IMR-90 (cell line): Measurements from ENCODE around the gene GLRA2. TPM values are rescaled to one million over a fixed set of nuclear protein-coding genes. Genes with fewer than 3 reads are reported as not detected.

ENCODE experiments used
- ATAC-seq: fragments of 200-7000 bp; cut with Tn5 transposase; 2 replicates; pipeline ENCODE4 v1.9.1; 2020; ENCODE audit warnings: low read depth, mild to moderate bottlenecking, moderate library complexity
- BruUV-seq: library from RNA; stranded (reverse); fragments of 400-500 nt; replicated peaks from 2 replicates; lab custom pipeline; 2021; lab: Mats Ljungman, UMichigan
- CTCF ChIA-PET: fragments of 300-600 bp; formaldehyde crosslinking; extraction: SDS; loops from one replicate; lab custom pipeline; 2021; ENCODE audit warnings: antibody characterized with exemption; lab: Yijun Ruan, JAX
- POLR2A ChIA-PET: fragments of 300-600 bp; sonication (Branson Sonifier 250); formaldehyde crosslinking; loops from one replicate; lab custom pipeline; 2022; ENCODE audit warnings: antibody characterized with exemption; ENCODE audit not compliant: unreplicated experiment; lab: Charles Lee
- DNase-seq: peaks from one replicate; pipeline ENCODE4 v3.0.0; 2013
- H2AFZ ChIP-seq: replicated peaks from 2 replicates; pipeline ENCODE3; 2013; ENCODE audit warnings: low read length, mild to moderate bottlenecking; ENCODE audit not compliant: poor library complexity
- H2AK5ac ChIP-seq: 2 replicates; pipeline ENCODE4 v1.6.1; 2013; ENCODE audit warnings: low read depth, low read length, inconsistent platforms
- H2AK9ac ChIP-seq: replicated peaks from 2 replicates; pipeline ENCODE3; 2013; ENCODE audit warnings: mild to moderate bottlenecking, low read depth, low read length, moderate library complexity; ENCODE audit not compliant: poor library complexity
- H2BK120ac ChIP-seq: 2 replicates; pipeline ENCODE4 v1.6.1; 2013; ENCODE audit warnings: low read depth, low read length, inconsistent platforms
- H2BK15ac ChIP-seq: 3 replicates; pipeline ENCODE4 v1.6.1; 2013; ENCODE audit warnings: low read depth, low read length, inconsistent platforms
- H2BK20ac ChIP-seq: 2 replicates; pipeline ENCODE4 v1.6.1; 2013; ENCODE audit warnings: low read depth, mild to moderate bottlenecking, inconsistent platforms, low read length, moderate library complexity
- H2BK5ac ChIP-seq: 2 replicates; pipeline ENCODE4 v1.6.1; 2013; ENCODE audit warnings: mild to moderate bottlenecking, low read depth, low read length, inconsistent platforms; ENCODE audit not compliant: poor library complexity, severe bottlenecking
- H3K14ac ChIP-seq: replicated peaks from 2 replicates; pipeline ENCODE4 v1.6.1; 2013; ENCODE audit warnings: low read depth, low read length, inconsistent platforms
- H3K18ac ChIP-seq: 2 replicates; pipeline ENCODE4 v1.6.1; 2013; ENCODE audit warnings: low read depth, low read length, control low read depth
- H3K23ac ChIP-seq: 2 replicates; pipeline ENCODE4 v1.6.1; 2013; ENCODE audit warnings: low read depth, low read length, inconsistent platforms
- H3K27ac ChIP-seq: 2 replicates; pipeline ENCODE4 v1.5.1; 2013; ENCODE audit warnings: mild to moderate bottlenecking, control low read depth, low read length; ENCODE audit not compliant: insufficient read depth
- H3K27me3 ChIP-seq: 2 replicates; pipeline ENCODE4 v1.6.1; 2013; ENCODE audit warnings: low read length; ENCODE audit not compliant: control insufficient read depth, insufficient read depth
- H3K36me3 ChIP-seq: 2 replicates; pipeline ENCODE4 v1.6.1; 2013; ENCODE audit warnings: low read length, mixed read lengths; ENCODE audit not compliant: control insufficient read depth, insufficient read depth
- H3K4ac ChIP-seq: 2 replicates; pipeline ENCODE4 v1.6.1; 2013; ENCODE audit warnings: low read depth, low read length, inconsistent platforms
- H3K4me1 ChIP-seq: 2 replicates; pipeline ENCODE4 v1.6.1; 2013; ENCODE audit warnings: low read length, mixed read lengths; ENCODE audit not compliant: control insufficient read depth, insufficient read depth
- H3K4me2 ChIP-seq: 2 replicates; pipeline ENCODE4 v1.6.1; 2013; ENCODE audit warnings: low read depth, mild to moderate bottlenecking, control low read depth, low read length, moderate library complexity
- H3K4me3 ChIP-seq: 2 replicates; pipeline ENCODE4 v1.5.1; 2013; ENCODE audit warnings: low read depth, mild to moderate bottlenecking, control low read depth, low read length, moderate library complexity; ENCODE audit not compliant: insufficient read depth
- H3K56ac ChIP-seq: 2 replicates; pipeline ENCODE4 v1.6.1; 2013; ENCODE audit warnings: low read length, inconsistent platforms; ENCODE audit not compliant: insufficient read depth; ENCODE audit errors: extremely low read depth
- H3K79me1 ChIP-seq, 2 experiments: 2 replicates each; pipeline ENCODE4 v1.6.1; 2013; ENCODE audit warnings: low read length in 2 of 2, inconsistent platforms in 1 of 2, low read depth in 1 of 2
- H3K9ac ChIP-seq: 2 replicates; pipeline ENCODE4 v1.6.1; 2013; ENCODE audit warnings: low read depth, low read length, control low read depth
- H3K9me1 ChIP-seq: 2 replicates; pipeline ENCODE4 v1.6.1; 2013; ENCODE audit warnings: low read length, inconsistent platforms; ENCODE audit not compliant: insufficient read depth
- H3K9me3 ChIP-seq: 2 replicates; pipeline ENCODE4 v1.6.1; 2013; ENCODE audit warnings: low read length; ENCODE audit not compliant: control insufficient read depth, insufficient read depth
- H4K20me1 ChIP-seq: 2 replicates; pipeline ENCODE4 v1.6.1; 2013; ENCODE audit warnings: low read length, inconsistent platforms; ENCODE audit not compliant: insufficient read depth
- H4K5ac ChIP-seq: 2 replicates; pipeline ENCODE4 v1.6.1; 2013; ENCODE audit warnings: mild to moderate bottlenecking, low read depth, low read length, control low read depth
- H4K8ac ChIP-seq, 2 experiments: 2 replicates each; pipeline ENCODE4 v1.6.1; 2013; ENCODE audit warnings: low read depth in 2 of 2, low read length in 2 of 2, control low read depth in 1 of 2, inconsistent platforms in 1 of 2
- H4K91ac ChIP-seq: 2 replicates; pipeline ENCODE4 v1.6.1; 2013; ENCODE audit warnings: low read depth, low read length, inconsistent platforms; ENCODE audit not compliant: insufficient read depth
- BHLHE40 ChIP-seq: fragments of 150-350 bp; IDR thresholded peaks from 2 replicates; pipeline ENCODE4 v1.6.1; 2016; ENCODE audit warnings: mild to moderate bottlenecking, low read depth, low read length
- CEBPB ChIP-seq: IDR thresholded peaks from 2 replicates; pipeline ENCODE4 v1.6.1; 2012; ENCODE audit warnings: low read depth, low read length, improper control_type of control experiment
- CHD1 ChIP-seq: IDR thresholded peaks from 2 replicates; pipeline ENCODE4 v1.6.1; 2012; ENCODE audit warnings: low read depth, low read length, improper control_type of control experiment
- MAFK ChIP-seq: IDR thresholded peaks from 2 replicates; pipeline ENCODE4 v1.6.1; 2012; ENCODE audit warnings: low read depth, low read length, improper control_type of control experiment
- MAZ ChIP-seq: IDR thresholded peaks from 2 replicates; pipeline ENCODE4 v1.6.1; 2012; ENCODE audit warnings: low read depth, mild to moderate bottlenecking, low read length, improper control_type of control experiment, moderate library complexity, borderline replicate concordance
- POLR2A ChIP-seq: IDR thresholded peaks from 2 replicates; pipeline ENCODE4 v1.6.1; 2012; ENCODE audit warnings: mild to moderate bottlenecking, low read depth, low read length
- RFX5 ChIP-seq: IDR thresholded peaks from 2 replicates; pipeline ENCODE4 v1.8.0; 2012; ENCODE audit warnings: low read depth, mild to moderate bottlenecking, low read length, moderate library complexity
- WGBS, 2 experiments: methylation state at CpG; one replicate each; pipeline versions ENCODE4 v1.1.5 to v1.1.7; 2013; ENCODE audit warnings: missing lambda C conversion rate in 2 of 2; ENCODE audit not compliant: insufficient read length in 1 of 2; ENCODE audit errors: extremely low coverage in 2 of 2; 5-methylcytosine and 5-hydroxymethylcytosine counted together
- dilution Hi-C: fragments of 300-500 bp; cut with HindIII; formaldehyde crosslinking; loops from one replicate; pipeline ENCODE4 v1.14.3; 2018; ENCODE audit warnings: low sequenced_read_pairs; ENCODE audit not compliant: unreplicated experiment
- in situ Hi-C: fragments of 300-500 bp; cut with MboI; formaldehyde crosslinking; loops from 3 replicates; pipeline ENCODE4 v1.14.3; 2019; ENCODE audit warnings: low sequenced_read_pairs, inconsistent platforms, mixed read lengths
- intact Hi-C: fragments of 100-400 bp; cut with micrococcal nuclease; formaldehyde crosslinking; loops from 2 replicates; pipeline ENCODE4 v1.10.0; 2022
- polyA plus RNA-seq, 3 experiments: library from polyadenylated mRNA; depleted of rRNA; stranded (reverse); fragments of >200 nt; gene quantifications; 2 replicates each; pipeline ENCODE4 v1.2.3, GENCODE V29; 2012; ENCODE audit warnings: low replicate concordance in 1 of 3
- total RNA-seq: library from RNA; depleted of rRNA; stranded (reverse); fragments of >200 nt; gene quantifications from 2 replicates; pipeline ENCODE4 v1.2.3, GENCODE V29; 2012
- TF ChIP-seq, protein P1 (sequence below): conservative IDR thresholded peaks from 2 replicates; pipeline ENCODE4 v1.5.1; 2012; ENCODE audit warnings: mild to moderate bottlenecking, low read depth, low read length, improper control_type of control experiment

The GLRA2 gene
- total and polyA plus RNA-seq, 2 of the 4 experiments (the other 2 are of a cell fraction): not detected

- DNase-seq (no peak), ATAC-seq (no peak)
- H3K9me3 ChIP-seq: no peaks in the 10 kb centered on the region
- no peak overlapping the region for H3K23ac ChIP-seq
- no peak overlapping the region for H3K4ac ChIP-seq
- H4K5ac ChIP-seq: no peak overlapping the region
- H3K36me3 ChIP-seq: no peaks in the 10 kb centered on the region
- H3K79me1 ChIP-seq: no peaks in the 10 kb centered on the region
- POLR2A ChIA-PET: no interaction called here
- H2BK5ac ChIP-seq: no peak overlapping the region
- no TSS peak for BruUV-seq
- H2AK5ac ChIP-seq: no peak overlapping the region
- no peak overlapping the region for H2AFZ ChIP-seq
- no peak overlapping the region for H3K56ac ChIP-seq
- in situ Hi-C loops: no loop called here
- TF ChIP-seq POLR2A: no peak
- no peak for TF ChIP-seq MAFK
- no peak for TF ChIP-seq CHD1
- TF ChIP-seq MAZ: no peak
- no peak for TF ChIP-seq CEBPB
- TF ChIP-seq BHLHE40: no peak
- no peak for TF ChIP-seq RFX5
- TF ChIP-seq, protein P1, sequence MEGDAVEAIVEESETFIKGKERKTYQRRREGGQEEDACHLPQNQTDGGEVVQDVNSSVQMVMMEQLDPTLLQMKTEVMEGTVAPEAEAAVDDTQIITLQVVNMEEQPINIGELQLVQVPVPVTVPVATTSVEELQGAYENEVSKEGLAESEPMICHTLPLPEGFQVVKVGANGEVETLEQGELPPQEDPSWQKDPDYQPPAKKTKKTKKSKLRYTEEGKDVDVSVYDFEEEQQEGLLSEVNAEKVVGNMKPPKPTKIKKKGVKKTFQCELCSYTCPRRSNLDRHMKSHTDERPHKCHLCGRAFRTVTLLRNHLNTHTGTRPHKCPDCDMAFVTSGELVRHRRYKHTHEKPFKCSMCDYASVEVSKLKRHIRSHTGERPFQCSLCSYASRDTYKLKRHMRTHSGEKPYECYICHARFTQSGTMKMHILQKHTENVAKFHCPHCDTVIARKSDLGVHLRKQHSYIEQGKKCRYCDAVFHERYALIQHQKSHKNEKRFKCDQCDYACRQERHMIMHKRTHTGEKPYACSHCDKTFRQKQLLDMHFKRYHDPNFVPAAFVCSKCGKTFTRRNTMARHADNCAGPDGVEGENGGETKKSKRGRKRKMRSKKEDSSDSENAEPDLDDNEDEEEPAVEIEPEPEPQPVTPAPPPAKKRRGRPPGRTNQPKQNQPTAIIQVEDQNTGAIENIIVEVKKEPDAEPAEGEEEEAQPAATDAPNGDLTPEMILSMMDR: no peak
- no peak overlapping the region for H3K18ac ChIP-seq
- H3K27me3 ChIP-seq: no peaks in the 10 kb centered on the region
- no peak overlapping the region for H4K91ac ChIP-seq
- H2BK20ac ChIP-seq: no peak overlapping the region
- H4K8ac ChIP-seq: no peak overlapping the region
- WGBS, 2 experiments: no CpG with 5 or more reads among the region's 3 CpGs
- intact Hi-C loops: no loop called here
- no peak overlapping the region for H2BK15ac ChIP-seq
- H3K4me3 ChIP-seq: no peak overlapping the region
- no peak overlapping the region for H3K27ac ChIP-seq
- no peaks in the 10 kb centered on the region for H3K4me1 ChIP-seq
- no peak overlapping the region for H2BK120ac ChIP-seq
- no peak overlapping the region for H3K9ac ChIP-seq
- dilution Hi-C loops: no loop called here
- H3K14ac ChIP-seq: no peak overlapping the region
- H4K20me1 ChIP-seq: no peaks in the 10 kb centered on the region
- no peaks in the 10 kb centered on the region for H3K9me1 ChIP-seq
- no peak overlapping the region for H2AK9ac ChIP-seq
- H3K4me2 ChIP-seq: no peak overlapping the region
- CTCF ChIA-PET: interaction anchor here (1.6 kb wide), 1 partner anchor 8 kb away, joined by 3 read pairs; no protein-coding TSS in a partner anchor
Observed at GRCh38 chrX:14496674-14497073, 32.7 kb upstream of the GLRA2 start.
